NCI-H2196 treated with DMSO at 0.1 percent for 48 hours (cell line): ENCODE measurements around the gene PTPRD.

Experiments
- DNase-seq: peaks from one replicate; lab custom pipeline; 2025; ENCODE audit not compliant: unreplicated experiment; lab: John Stamatoyannopoulos, UW

The PTPRD gene

DNA sequence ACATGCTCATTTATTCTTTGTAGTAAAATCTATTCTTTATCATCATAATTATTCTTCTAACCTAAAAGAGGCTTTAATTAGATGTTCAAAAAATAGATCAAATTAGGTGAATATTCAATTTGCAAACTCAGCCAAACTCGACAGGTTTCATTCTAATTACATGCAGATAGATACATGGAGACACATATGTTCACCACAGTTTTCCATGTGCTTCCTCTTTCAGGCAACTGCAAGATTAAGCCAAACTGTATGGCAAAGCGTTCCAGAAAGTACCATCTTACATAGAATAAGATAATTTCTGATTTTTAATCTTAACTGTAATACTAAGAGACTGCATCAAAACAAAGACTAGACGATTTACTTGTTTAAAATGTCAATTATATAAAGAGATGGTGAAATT lies 1944.6 kb downstream of the PTPRD start:
- no peak for DNase-seq

DNA sequence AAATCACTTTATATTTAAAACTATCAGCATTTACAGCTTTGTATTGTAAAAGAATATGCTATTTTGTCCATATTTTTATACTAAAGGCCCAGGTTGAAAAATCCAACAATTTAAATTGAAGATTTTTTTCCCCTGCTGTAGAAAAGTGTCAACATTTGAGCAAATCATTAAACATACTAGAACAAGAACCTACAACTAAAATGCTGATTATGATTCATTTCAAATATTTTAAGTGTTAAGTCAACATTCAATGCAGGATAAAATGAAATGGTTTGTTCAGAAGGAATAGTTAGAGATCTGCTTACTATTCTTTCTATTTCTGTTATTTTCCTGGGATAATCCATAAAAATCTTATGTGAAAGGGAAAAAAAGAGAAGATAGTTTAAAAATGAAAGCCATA lies 1946.7 kb downstream of the PTPRD start:
- no peak for DNase-seq

DNA sequence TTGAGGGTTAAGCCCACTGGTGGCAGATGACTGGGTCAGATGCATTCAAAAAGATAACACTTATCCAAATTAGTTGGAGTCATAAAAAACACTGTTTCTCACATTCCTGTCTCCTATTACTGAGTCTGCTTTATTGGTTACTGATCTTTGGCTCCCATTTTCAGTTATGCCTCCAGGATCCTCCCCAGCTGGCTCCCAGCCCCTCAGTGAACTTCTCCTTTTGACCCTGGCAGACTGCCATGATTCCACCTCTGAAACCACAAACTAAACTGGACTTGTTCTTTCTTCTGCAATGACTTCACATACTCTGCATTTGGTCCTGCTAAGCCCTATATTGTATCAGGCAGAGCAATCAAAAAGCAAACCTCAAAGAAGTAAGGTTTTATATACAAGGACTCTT lies 1952.4 kb downstream of the PTPRD start:
- DNase-seq = no peak

DNA sequence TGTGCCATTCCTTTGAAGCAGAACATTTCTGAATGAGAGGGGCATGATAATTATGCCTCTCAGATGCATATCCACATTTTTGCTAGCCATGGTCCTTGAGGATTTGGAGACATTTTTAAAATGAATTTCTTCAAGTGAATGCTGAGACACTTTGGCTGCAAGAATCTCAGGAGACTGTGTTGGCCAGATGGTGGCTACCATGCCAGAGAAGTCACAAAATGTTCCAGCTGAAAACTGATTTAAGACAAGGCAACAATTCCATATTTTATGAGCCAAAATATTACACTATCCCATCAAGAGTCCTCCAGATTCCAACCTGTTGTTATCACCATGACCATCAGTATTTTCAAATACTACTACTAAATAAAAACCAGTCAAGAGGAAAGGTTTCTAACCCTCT lies 1953.7 kb downstream of the PTPRD start:
- no peak for DNase-seq

GRCh38 chr9:8655071-8655470 lies 1957.7 kb downstream of the PTPRD start:
- DNase-seq = no peak

- DNase-seq = no peak
Measured at GRCh38 chr9:8653855-8654254, 1958.9 kb downstream of the PTPRD start.

DNA sequence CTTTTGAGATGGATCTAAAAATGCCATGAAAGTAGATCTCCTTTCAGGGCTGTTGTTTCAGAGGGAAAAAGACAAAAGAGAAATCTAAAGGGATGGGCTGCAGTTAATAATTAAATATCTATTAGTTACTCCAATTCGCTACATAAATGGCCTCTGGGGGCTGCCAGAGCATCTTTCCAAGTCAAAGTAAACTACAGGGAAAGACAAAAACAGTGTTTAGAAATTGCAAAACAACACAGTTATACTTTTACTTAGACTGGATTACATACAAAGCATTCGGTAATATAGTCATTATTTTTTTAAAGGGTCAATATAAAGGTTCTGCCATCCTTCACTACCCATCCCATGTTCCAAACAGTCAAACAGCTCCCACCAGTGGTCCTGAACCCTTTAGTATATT lies 1959.7 kb downstream of the PTPRD start:
- no peak for DNase-seq

GRCh38 chr9:8652255-8652654 lies 1960.5 kb downstream of the PTPRD start:
- no peak for DNase-seq

DNA sequence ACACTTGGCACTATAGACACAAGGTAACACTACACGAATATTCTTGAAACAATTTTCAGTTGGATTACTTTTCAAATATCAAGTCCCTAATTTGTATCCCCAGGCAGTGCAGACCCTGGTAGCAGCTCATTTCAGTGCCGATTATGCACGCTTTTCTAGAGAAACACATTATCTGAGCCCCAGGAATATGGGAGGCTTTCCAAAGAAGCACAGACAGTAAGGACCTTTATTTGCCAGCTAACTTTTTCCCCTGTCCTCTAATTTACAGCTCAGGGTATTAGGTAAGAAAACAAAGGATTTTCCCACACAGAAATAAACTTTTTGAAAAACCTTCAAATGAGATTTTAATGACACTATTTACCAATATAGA lies 1961.0 kb downstream of the PTPRD start:
- no peak for DNase-seq

- no peak for DNase-seq
Measured at GRCh38 chr9:8651070-8651845, 1961.5 kb downstream of the PTPRD start.

GRCh38 chr9:8649807-8650206 lies 1963.0 kb downstream of the PTPRD start:
- DNase-seq = no peak

- no peak for DNase-seq
Measured at GRCh38 chr9:8649160-8649559, 1963.6 kb downstream of the PTPRD start.

- no peak for DNase-seq
Measured at GRCh38 chr9:8648271-8648845, 1964.4 kb downstream of the PTPRD start.

- no peak for DNase-seq
Measured at GRCh38 chr9:8647824-8648223, 1965.0 kb downstream of the PTPRD start.

DNA sequence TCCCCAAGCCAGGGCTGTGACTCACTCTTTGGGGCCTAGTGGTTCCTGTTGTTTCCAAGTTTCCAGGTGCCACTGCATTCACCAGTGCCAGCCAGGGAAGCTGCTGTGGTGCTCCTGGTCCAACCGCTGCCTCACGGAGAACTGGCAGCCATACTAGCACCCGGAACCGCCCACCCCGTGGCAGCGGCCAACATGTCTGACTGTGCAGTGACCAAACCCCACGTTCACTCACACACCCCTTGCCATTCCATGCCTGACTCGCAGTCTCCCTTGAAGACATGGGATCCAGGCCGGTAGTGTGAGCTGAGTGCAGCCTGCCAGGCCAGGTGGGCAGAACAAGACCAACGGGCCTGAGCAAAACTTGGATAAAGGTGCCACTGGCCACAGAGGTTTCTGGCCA lies 1968.2 kb downstream of the PTPRD start:
- DNase-seq = no peak

DNA sequence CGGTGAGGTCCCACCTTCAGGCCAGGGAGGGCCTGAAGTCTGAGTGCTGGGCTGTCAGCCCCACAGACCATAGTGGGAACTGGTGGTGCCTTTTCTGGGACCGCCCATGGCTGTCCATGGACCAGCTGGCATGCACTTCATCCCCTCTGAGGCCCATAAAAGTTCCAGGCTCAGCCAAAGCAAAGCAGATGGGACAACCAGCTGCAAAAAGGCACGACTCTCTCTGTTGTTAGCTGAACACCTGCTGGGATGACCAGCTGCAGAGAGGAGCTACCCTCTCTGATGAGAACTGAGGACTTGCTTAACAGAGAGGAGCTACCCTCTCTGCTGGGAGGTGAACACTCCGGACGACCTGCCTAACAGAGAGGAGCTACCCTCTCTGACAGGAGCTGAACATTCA lies 1968.9 kb downstream of the PTPRD start:
- no peak for DNase-seq

GRCh38 chr9:8643464-8643863 lies 1969.3 kb downstream of the PTPRD start:
- no peak for DNase-seq

- DNase-seq = no peak
Measured at GRCh38 chr9:8640761-8641160, 1972.0 kb downstream of the PTPRD start.

- DNase-seq = no peak
Measured at GRCh38 chr9:8637626-8638025, 1975.2 kb downstream of the PTPRD start.

DNA sequence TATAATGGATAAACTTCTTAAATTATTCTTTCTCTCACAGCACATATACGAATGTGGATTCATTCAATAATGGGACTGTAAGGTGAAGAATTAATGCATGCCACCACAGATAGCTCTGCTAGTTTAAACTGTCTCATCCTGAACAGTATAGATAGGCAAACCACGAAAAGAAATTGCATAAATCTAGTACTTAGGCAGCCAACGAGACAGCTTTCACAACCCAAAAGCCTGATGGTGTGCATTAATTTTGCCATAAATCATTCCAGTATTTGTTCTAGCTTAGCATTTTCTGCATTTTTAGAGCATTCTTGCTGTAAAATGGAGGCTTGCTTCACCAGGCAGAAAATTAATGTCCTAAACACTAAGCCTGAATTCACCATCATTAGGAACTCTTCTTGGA lies 1979.0 kb downstream of the PTPRD start:
- DNase-seq = no peak

- DNase-seq = no peak
Measured at GRCh38 chr9:8632493-8632892, 1980.3 kb downstream of the PTPRD start.

DNA sequence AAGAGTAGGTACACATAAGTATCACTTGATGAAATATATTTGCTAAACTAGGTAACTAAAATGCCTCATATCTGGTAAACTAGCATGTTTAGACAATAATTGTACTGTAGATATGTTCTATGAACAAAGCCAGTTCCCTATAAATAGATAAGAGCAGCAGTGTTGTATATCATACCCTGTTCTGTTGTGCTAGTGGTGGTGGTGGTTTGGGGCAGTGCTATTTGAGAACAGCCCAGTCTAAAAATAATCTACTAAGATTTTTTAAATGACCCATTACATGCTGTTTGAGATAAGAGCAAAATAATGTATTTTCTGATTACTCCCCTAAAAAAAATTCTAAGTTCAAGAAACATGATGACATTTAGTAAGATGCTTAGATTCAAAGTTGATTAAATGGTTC lies 1984.0 kb downstream of the PTPRD start:
- no peak for DNase-seq
